Fibroblast of mammary gland (primary cell): ENCODE measurements around the gene MAN1B1.

Experiments used
- DNase-seq: peaks from one replicate; pipeline ENCODE4 v3.0.0-alpha.2; 2010; ENCODE audit warnings: low read depth
- H3K4me3 ChIP-seq: 2 replicates; pipeline ENCODE4 v1.5.1; 2011; ENCODE audit warnings: low read depth, mild to moderate bottlenecking, low read length, moderate library complexity; ENCODE audit not compliant: control insufficient read depth
- CTCF ChIP-seq: conservative IDR thresholded peaks from 2 replicates; pipeline ENCODE4 v1.5.1; 2011; ENCODE audit warnings: low read depth, low read length, inconsistent platforms; ENCODE audit not compliant: control insufficient read depth, insufficient read depth

MAN1B1 gene

GRCh38 chr9:137086531-137087408, at the start of gene MAN1B1:
Gene MAN1B1, plus strand, starts transcription at chr9:137086985. Its CDS starts 15 bp downstream, at chr9:137087000.
- DNase-seq, result peak; percentile 98
- peak within 1 kb of the TSS; percentile 74 for H3K4me3 ChIP-seq

GRCh38 chr9:137037035-137037434, 49.8 kb upstream of the MAN1B1 start:
- no peak for DNase-seq
- TF ChIP-seq CTCF, result no peak

More at GRCh38 chr9:137086531-137087408, at the start of gene MAN1B1:
- no peak for TF ChIP-seq CTCF

GRCh38 chr9:137037483-137037882, 49.3 kb upstream of the MAN1B1 start:
- no peak for TF ChIP-seq CTCF
- H3K4me3 ChIP-seq, result no peak overlapping the region
- no peak for DNase-seq

More at GRCh38 chr9:137037035-137037434, 49.8 kb upstream of the MAN1B1 start:
- H3K4me3 ChIP-seq, result no peak overlapping the region

GRCh38 chr9:137038916-137039315, 47.9 kb upstream of the MAN1B1 start:
- no peak for DNase-seq
- H3K4me3 ChIP-seq, result no peak overlapping the region
- TF ChIP-seq CTCF, result no peak

DNA sequence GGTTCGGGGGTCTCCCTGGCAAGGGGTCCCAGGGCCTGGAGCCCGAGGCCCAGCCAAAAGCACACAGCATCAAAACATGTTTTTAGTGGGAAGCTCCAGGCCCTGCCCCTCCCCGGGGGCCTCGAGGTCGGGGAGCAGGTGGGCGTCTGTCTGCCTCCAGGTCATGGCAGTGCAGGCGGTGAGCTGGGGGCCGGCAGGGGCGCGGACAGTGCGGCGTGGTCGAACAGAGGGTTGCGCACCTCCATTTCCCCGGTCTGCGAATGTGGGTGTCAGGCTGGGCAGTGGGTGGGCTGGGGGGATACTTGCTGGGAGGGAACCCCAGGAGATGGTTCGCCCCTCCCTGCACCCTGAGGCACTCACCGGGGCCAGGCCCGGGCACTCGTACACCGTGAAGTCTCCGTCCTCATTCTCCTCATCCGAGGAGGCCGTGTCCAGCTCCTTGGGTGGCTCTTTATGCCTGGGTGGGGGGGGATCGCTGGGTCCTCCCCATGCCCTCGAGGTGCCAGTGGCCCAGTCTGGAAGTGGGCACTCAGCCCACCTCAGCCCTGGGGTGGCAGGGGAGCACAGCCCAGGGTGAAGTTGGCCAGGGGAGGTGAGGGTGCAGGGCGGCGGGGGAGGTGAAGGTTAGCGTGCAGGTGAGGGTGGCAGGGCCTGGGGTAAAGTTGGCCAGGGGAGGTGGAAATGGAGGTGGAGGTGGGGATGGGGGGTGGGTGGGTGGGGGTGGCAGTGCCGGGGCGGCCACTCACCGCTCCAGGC, 47.0 kb upstream of the MAN1B1 start:
- TF ChIP-seq CTCF, result no peak
- no peak for DNase-seq
- no peak overlapping the region for H3K4me3 ChIP-seq

- H3K4me3 ChIP-seq, result no peak overlapping the region
- TF ChIP-seq CTCF, result no peak
- DNase-seq, result no peak
Observed at GRCh38 chr9:137040568-137040967, 46.2 kb upstream of the MAN1B1 start.
